HG02678 (cell line): Measurements from ENCODE around the gene OTOP2.
A peak's percentile ranks its signal among the peaks of the same experiment; 100 is the strongest.
"Not testable (repeated sequence)": the region's sequence is repeated elsewhere in the genome, so short reads cannot be mapped to it uniquely, and the experiment has no call there.

Experiments
- ATAC-seq: cut with Tn5 transposase; IDR thresholded peaks from one replicate; pipeline ENCODE4 v1.9.1; 2021; ENCODE audit warnings: mild to moderate bottlenecking, moderate library complexity; ENCODE audit not compliant: unreplicated experiment

The OTOP2 gene

DNA sequence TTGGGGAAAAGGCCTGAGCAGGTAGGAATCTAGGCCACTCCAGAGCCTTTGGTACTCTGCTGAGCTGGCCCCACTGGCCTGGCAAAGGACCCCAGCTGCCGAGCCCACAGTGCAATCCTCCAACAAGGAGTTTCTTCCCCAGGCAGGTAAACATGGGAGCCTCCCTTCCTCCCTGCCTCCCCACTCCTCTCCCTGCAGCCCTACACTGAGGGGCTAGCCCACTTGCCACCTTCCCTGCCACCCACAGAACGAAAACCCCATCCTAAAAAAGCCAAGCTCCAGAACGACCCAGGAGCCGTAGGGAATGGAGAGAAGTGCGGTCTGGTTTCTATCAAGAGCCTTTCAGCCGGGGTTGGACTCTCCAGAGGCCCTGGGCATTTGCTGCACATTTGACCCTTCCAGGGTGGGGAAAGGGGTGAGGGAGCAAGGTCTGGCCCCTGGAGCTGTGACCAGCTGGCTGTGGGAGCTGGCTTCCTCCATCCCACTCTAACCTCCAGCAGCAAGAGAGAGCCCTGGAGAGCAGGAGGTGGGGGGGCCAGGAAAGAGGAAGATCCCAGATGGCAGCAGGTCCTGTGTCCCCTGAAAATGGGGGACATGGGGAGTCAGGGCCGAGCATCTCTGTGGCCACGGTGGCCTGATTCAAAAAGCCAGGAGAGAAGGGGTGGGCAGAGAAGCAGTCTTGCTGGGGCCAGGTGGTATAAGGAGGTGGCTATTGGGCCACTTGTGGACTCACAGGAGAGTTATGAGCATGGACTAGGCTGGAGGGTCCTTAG lies 47.2 kb downstream of the OTOP2 start:
- no peak for ATAC-seq

DNA sequence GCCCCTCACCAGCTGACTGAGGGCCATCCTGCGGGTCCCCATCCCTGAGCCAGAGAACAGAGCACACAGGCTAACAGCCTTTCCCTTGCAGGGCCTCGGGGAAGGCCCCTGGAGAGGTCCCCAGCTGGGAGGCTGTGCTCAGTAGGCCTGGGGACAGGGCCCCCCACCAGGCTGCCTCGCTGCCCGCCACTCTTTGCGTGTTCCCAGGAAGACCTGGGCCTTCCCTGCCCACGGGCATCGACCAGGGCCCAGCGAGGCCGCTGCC lies 47.7 kb downstream of the OTOP2 start:
- ATAC-seq: no peak

DNA sequence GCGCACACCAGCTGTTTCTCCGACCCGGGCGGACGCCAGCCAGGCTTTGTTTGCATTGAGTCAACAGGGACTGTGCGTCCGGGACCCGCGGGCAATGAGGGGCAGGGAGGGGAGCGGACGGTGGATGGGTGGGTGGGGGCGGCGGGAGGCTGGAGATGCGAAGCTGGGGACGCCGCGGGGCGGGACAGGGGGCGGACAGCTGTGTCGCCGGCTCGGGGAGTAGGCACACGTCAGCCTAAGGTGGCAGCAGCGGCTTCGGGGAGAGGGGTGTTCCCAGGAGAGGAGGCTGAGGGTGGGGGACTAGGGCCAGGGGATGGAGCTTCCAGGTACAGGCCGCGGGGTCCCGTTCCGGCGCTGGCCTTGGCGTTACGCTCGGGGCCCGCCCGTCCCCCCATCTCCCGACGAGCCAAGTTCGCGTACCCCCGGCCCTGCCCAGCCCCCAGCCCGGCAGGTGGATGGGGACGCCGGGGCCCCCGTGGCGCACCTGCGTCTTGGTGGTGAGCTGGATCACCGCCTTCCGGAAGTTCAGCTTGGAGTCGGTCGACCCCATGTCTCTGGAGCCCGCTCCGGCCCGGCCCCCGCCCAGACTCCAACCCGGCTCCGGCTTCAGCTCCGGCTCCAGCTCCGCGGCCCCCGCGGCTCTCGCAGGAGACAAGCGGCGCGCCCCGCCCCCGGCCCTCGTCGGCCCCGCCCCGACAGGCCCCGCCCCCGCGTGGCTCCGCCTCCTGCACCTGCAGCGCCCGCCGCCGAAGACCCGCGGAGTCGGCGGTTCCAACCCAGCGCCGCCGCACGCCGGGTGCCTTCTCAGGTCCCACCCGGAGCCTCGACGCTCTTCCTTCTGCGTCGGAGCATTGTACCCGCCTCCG lies 48.3 kb downstream of the OTOP2 start, which contains the start of gene HID1:
Gene HID1, minus strand, starts transcription at position 653 of the 866 bp plus-strand sequence. Its CDS starts 103 bp downstream, at position 550.
- no peak for ATAC-seq

DNA sequence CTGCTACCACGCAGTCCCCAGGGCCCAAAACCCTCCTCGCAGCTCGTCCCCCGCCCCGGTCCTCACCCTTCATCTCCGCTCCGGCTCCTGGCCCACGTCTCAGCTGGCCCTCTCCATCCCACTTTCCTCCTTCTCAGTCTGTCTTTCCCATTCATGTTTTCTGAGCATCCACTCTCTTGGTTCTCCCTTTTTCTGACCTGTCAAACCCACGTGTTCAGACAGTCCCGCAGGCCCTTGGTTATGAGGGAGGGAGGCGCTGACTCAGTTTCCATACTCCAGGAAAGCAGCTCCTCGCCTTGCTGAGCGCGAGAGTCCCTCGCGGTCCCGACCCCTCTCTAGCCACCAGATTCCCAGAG lies 48.9 kb downstream of the OTOP2 start:
- ATAC-seq: no peak

DNA sequence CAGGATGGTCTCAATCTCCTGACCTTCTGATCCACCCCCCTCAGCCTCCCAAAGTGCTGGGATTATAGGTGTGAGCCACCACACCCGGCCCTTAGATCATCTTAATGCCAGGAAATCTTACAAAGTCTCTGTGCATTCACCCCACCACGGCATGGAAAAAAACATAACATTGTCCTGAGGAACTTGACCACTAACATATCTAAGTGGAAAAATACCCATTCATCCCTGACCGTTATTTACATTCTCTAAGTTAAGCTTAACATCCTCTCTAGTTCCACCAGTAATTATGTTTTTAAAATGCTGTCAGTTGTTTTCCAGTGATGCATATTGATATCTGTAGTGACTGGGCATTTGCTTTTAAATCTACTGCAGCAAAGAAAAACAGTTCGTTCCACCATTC lies 51.9 kb downstream of the OTOP2 start:
- ATAC-seq: no peak

DNA sequence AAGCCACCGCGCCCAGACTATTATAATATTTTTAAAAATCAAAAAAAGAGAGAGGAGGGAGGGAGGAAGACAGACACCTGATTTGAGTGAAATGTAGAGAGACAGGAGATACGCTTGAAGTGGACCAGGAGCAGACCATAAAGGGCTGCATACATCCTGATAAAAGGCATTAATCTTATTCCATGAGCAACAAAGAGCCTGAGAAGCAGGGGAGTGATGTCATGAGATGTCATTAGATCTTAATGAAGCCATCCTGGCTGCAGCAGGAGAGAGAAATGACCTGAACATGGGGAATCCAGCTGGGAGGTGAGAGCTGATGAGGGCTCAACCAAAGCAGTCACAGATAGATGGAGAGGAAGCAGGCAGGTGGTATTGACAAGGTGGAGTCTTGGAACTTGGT lies 53.7 kb downstream of the OTOP2 start:
- no peak for ATAC-seq

DNA sequence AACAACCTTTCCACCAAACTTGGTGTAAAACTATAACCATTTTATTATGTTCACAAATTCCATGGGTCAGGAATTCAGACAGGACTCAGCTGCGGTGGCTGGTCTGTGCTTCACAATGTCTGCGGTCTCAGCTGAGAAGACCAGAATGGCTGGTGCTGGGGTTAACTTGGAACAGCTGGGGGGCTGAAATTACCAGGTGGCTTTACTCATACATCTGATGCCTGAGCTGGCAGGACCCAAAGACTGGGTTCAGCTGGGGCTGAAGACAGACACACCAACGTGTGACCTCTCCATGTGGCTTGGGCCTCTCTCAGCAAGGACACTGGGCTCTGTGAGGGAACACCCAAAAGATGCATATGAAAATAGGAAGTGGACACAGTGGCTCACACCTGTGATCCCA lies 54.2 kb downstream of the OTOP2 start:
- ATAC-seq: no peak

DNA sequence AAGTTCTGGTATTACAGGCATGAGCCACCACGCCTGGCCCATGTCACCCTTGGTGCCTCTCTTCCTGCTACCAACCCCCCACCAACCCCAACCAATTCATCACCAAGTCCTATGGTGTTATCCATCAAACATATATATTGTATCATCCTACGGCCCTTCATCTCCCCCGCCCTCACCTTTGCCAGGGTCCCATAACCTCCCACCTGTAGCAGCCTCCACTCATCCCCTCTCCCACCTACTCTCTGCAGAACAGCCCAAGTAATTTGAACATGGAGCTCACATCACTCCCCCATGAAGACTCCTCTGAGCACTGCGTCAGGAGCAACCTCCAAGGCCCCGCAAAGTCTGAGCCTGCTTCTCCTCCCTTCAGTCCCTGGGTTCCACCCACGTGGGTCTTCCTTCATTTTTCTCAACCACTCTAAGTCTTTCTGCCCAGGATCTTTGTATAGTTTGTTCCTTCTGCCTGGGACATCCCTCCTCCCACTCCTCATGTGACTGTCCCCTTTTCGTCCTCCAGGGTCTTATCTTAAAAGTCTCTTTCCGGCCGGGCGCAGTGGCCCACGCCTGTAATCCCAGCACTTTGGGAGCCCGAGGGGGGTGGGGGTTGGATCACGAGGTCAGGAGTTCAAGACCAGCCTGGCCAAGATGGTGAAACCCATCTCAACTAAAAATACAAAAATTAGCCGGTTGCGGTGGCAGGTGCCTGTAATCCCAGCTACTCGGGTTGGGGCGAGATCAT lies 55.5 kb downstream of the OTOP2 start:
- no peak for ATAC-seq

DNA sequence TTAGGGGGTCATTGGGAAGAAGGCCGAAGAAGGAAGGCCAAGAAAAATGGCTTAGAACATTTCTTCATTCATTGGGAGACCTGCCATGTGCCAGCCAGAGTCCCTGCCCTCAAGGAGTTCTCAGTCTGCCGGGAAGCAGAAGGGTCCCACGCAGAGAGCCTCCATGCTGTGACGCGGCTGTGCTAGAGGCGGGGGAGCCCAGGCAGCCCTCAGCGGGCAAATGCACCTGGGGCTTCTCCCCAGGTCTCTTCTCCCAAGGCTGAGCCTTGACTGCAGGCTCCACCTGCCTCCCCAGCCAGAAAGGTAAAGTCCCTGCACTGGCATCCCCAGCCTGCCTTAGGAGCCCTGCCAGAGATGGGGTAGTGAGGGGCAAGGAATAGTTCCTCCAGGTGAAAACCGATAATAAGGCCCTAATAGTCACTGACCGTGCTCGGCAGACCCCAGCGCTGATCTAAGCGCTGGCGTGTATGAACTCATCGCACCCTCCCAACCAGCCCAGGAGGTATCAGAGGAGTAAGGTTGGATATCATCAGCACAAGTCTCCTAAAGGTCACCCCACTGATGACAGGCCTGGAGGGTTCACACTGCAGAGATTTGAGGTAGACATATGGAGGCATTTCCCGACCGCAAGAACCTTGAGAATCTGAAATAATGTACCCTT lies 57.4 kb downstream of the OTOP2 start:
- no peak for ATAC-seq

DNA sequence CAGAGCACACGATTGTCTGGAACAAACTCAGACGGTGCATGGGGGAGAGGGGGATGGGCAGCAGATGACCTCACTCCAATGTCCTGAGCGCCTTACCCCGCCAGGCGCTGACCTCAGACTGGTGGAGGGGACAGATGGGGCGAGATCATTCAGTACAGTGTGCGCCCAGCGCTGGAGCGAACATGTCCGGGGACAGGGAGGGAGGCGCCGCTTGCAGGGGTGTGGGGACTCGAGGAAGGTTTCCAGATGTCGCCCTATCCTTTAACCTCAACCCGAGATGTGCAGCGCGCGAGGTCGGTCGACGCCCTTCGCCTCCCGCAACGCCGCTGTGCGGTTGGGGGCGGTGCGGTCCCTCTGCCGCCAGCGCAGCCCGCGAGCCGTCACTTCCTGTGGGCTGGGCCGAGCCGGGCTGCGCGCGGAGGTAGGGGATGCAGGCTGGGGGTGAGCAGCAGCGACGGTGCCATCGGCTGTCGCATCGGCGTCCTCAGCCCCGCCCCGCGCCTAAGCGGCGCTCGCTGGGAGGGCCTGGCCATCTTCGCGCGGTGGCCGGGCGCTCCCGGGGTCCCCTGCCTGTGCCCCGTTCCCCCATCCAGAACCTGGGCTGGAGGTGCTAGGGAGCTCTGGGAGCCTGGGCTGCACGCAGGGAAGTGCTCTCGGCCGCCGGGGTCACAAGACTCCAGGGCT lies 58.0 kb downstream of the OTOP2 start:
- ATAC-seq: peak; percentile 60

DNA sequence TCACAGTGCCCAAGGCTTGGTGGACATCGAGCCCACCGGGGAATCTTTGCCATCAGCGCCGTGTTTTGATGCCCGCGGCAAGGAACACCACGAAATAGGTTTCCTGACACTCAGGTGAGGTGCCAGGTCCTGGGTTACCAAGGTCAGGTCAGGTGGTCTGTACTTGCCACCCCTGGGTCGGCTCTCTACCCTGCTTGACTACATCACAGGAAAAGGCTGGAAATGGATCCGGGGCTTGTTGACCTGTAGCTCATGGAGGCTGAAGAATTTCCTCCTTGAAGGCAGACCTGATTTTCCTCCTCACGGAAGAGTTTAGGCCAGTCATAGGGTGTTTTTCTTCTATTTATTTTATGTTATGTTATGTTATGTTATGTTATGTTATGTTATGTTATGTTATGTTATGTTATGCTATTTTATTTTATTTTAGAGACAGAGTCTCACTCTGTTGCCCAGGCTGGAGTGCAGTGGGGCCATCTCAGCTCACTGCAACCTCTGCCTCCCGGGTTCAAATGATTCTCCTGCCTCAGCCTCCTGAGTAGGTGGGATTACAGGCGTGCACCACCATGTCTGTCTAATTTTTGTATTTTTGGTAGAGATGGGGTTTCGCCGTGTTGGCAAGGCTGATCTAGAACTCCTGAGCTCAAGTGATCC lies 58.7 kb downstream of the OTOP2 start:
- ATAC-seq: not testable (repeated sequence)
